ENCODE measurements around the gene RPTOR.

GRCh38 chr17:80768936-80769335, 224.3 kb downstream of the RPTOR start:
- TF ChIP-seq, protein P1, sequence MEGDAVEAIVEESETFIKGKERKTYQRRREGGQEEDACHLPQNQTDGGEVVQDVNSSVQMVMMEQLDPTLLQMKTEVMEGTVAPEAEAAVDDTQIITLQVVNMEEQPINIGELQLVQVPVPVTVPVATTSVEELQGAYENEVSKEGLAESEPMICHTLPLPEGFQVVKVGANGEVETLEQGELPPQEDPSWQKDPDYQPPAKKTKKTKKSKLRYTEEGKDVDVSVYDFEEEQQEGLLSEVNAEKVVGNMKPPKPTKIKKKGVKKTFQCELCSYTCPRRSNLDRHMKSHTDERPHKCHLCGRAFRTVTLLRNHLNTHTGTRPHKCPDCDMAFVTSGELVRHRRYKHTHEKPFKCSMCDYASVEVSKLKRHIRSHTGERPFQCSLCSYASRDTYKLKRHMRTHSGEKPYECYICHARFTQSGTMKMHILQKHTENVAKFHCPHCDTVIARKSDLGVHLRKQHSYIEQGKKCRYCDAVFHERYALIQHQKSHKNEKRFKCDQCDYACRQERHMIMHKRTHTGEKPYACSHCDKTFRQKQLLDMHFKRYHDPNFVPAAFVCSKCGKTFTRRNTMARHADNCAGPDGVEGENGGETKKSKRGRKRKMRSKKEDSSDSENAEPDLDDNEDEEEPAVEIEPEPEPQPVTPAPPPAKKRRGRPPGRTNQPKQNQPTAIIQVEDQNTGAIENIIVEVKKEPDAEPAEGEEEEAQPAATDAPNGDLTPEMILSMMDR (IDR thresholded peaks at IDR 0.05): no peak
- TF ChIP-seq POLR2A (IDR thresholded peaks at IDR 0.05): no peak
- TF ChIP-seq POLR2AphosphoS5 (IDR thresholded peaks at IDR 0.05): no peak
